HEK293 (cell line): ENCODE data around the gene PLXNA2.

Experiments
- CTCF ChIA-PET: fragments of 350-600 bp; formaldehyde crosslinking; extraction: SDS; loops from one replicate; lab custom pipeline; 2021; ENCODE audit warnings: antibody characterized with exemption; lab: Yijun Ruan, JAX
- POLR2A ChIA-PET: fragments of 300-600 bp; formaldehyde crosslinking; extraction: SDS; loops from one replicate; lab custom pipeline; 2020; ENCODE audit warnings: antibody characterized with exemption, inconsistent platforms; lab: Yijun Ruan, JAX
- H3K27ac ChIP-seq: fragments of 200-500 bp; sonication (Bioruptor generic); 2 replicates; pipeline ENCODE4 v1.5.1; 2014; ENCODE audit warnings: low read depth, low read length, control low read depth, inconsistent platforms; ENCODE audit errors: extremely low read depth
- H3K36me3 ChIP-seq, 2 experiments: fragments of 200-500 bp in 1 of 2; sonication (Bioruptor generic) in 1 of 2; 1 replicate in 1 of 2; 2 replicates in 1 of 2; pipeline ENCODE4 v1.5.1; 2014 to 2017; ENCODE audit warnings: inconsistent platforms in 2 of 2, low read length in 2 of 2; ENCODE audit not compliant: control insufficient read depth in 2 of 2, insufficient read depth in 1 of 2
- H3K4me1 ChIP-seq: fragments of 200-500 bp; sonication (Bioruptor generic); 2 replicates; pipeline ENCODE4 v1.5.1; 2014; ENCODE audit warnings: mild to moderate bottlenecking, low read length, inconsistent platforms; ENCODE audit not compliant: control insufficient read depth, insufficient read depth
- H3K4me3 ChIP-seq: 2 replicates; pipeline ENCODE4 v1.5.1; 2011; ENCODE audit warnings: low read depth, mild to moderate bottlenecking, control low read depth, low read length, moderate library complexity
- H3K9me3 ChIP-seq: fragments of 200-500 bp; sonication (Bioruptor generic); 2 replicates; pipeline ENCODE4 v1.5.1; 2014; ENCODE audit warnings: low read depth, low read length, inconsistent platforms; ENCODE audit not compliant: control insufficient read depth, insufficient read depth
- GFI1B ChIP-seq: fragments of 450-650 bp; formaldehyde crosslinking; IDR thresholded peaks from 2 replicates; pipeline ENCODE4 v1.5.1; 2016; ENCODE audit warnings: missing biosample characterization, missing genetic modification characterization
- MEIS1 ChIP-seq: sonication (generic); formaldehyde crosslinking; IDR thresholded peaks from 2 replicates; pipeline ENCODE4 v1.8.1; 2022; ENCODE audit warnings: missing genetic modification reagents, mild to moderate bottlenecking, borderline replicate concordance
- MZF1 ChIP-seq: fragments of 450-650 bp; formaldehyde crosslinking; IDR thresholded peaks from 2 replicates; pipeline ENCODE4 v1.5.1; 2017; ENCODE audit warnings: missing biosample characterization, missing genetic modification characterization, borderline replicate concordance
- SCRT2 ChIP-seq: fragments of 450-650 bp; formaldehyde crosslinking; IDR thresholded peaks from 2 replicates; pipeline ENCODE4 v1.5.1; 2016; ENCODE audit warnings: missing biosample characterization, missing genetic modification characterization
- ZBTB21 ChIP-seq: fragments of 450-650 bp; formaldehyde crosslinking; IDR thresholded peaks from 2 replicates; pipeline ENCODE4 v1.5.1; 2017; ENCODE audit warnings: missing biosample characterization, missing genetic modification characterization
- ZNF10 ChIP-seq: fragments of 450-650 bp; formaldehyde crosslinking; IDR thresholded peaks from 2 replicates; pipeline ENCODE4 v1.5.1; 2017; ENCODE audit warnings: missing biosample characterization, missing genetic modification characterization
- ZNF140 ChIP-seq: fragments of 450-650 bp; formaldehyde crosslinking; IDR thresholded peaks from 2 replicates; pipeline ENCODE4 v1.5.1; 2016; ENCODE audit warnings: missing biosample characterization, missing genetic modification characterization
- ZNF24 ChIP-seq: fragments of 450-650 bp; formaldehyde crosslinking; IDR thresholded peaks from 2 replicates; pipeline ENCODE4 v1.5.1; 2016; ENCODE audit warnings: missing biosample characterization, missing genetic modification characterization
- ZNF394 ChIP-seq: fragments of 450-650 bp; formaldehyde crosslinking; IDR thresholded peaks from 2 replicates; pipeline ENCODE4 v1.5.1; 2016; ENCODE audit warnings: missing biosample characterization, missing genetic modification characterization, mild to moderate bottlenecking, moderate library complexity, borderline replicate concordance
- ZNF544 ChIP-seq: fragments of 450-650 bp; formaldehyde crosslinking; IDR thresholded peaks from 2 replicates; pipeline ENCODE4 v1.5.0; 2017; ENCODE audit warnings: missing biosample characterization, missing genetic modification characterization
- ZNF596 ChIP-seq: fragments of 450-650 bp; IDR thresholded peaks from 2 replicates; pipeline ENCODE4 v1.5.0; 2018; ENCODE audit warnings: missing biosample characterization, mild to moderate bottlenecking, missing genetic modification characterization, moderate library complexity
- ZNF623 ChIP-seq: fragments of 450-650 bp; formaldehyde crosslinking; IDR thresholded peaks from 2 replicates; pipeline ENCODE4 v1.5.1; 2016; ENCODE audit warnings: missing biosample characterization, missing genetic modification characterization
- ZSCAN16 ChIP-seq: fragments of 450-650 bp; formaldehyde crosslinking; IDR thresholded peaks from 2 replicates; pipeline ENCODE4 v1.5.1; 2016; ENCODE audit warnings: missing biosample characterization, missing genetic modification characterization
- TF ChIP-seq, protein P1 (sequence below): fragments of 450-650 bp; IDR thresholded peaks from 2 replicates; pipeline ENCODE4 v1.5.1; 2018; ENCODE audit warnings: missing biosample characterization, missing genetic modification characterization
- TF ChIP-seq, protein P2 (sequence below): fragments of 450-650 bp; formaldehyde crosslinking; IDR thresholded peaks from 2 replicates; pipeline ENCODE4 v1.5.1; 2016; ENCODE audit warnings: missing biosample characterization, missing genetic modification characterization, low read depth
- TF ChIP-seq, protein P3 (sequence below): fragments of 450-650 bp; formaldehyde crosslinking; IDR thresholded peaks from 2 replicates; pipeline ENCODE4 v1.5.1; 2017; ENCODE audit warnings: missing biosample characterization, missing genetic modification characterization
- TF ChIP-seq, protein P4 (sequence below): fragments of 450-650 bp; formaldehyde crosslinking; IDR thresholded peaks from 2 replicates; pipeline ENCODE4; 2016; ENCODE audit warnings: missing biosample characterization, missing genetic modification characterization
- TF ChIP-seq, protein P5 (sequence below): IDR thresholded peaks from 2 replicates; pipeline ENCODE4 v1.6.1; 2011; ENCODE audit warnings: mild to moderate bottlenecking, low read depth, low read length, borderline replicate concordance
- TF ChIP-seq, protein P6 (sequence below): fragments of 450-650 bp; formaldehyde crosslinking; IDR thresholded peaks from 2 replicates; pipeline ENCODE4 v1.5.1; 2016; ENCODE audit warnings: missing biosample characterization, missing genetic modification characterization

Gene PLXNA2

DNA sequence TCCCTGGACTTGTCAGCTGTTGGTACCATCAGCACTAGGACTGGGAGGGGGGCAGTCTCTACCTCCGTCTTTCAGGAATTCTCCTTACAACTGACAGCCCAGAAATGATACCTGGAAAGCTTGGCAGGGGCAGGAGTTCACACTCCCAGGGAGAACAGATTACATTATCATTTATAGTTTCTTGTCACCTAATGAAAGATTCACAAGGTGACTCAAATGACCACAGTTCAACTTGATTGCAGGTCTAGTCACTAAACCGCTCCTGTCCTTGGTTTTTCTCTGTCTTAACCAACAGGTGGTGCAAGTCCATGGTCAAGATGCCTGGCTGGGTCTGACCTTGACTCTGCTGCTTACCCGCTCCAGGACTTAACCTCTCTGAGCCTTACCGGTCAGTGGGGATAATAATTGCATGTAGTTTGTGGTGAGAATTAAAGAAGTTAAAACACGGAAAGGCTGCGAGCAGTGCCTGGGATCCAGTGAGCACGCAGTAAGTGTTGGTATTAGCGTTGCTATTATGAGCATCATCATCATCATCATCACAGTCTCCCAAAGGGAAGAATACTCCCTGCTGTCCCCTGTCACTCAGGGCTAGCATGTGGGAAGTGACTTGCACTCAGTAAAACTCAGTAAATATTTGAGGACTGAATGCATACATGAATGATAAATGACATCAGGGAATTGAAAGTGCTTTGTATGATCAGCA, 207.9 kb downstream of the PLXNA2 start:
- Histone ChIP-seq H3K4me1 (no peaks in the 10 kb centered on the region), H3K9me3 (no peaks in the 10 kb centered on the region), H3K4me3 (no peak overlapping the region), H3K36me3 (peaks cover 0 to 58% of the 10 kb centered on the region in 2 experiments; a peak in 1 of 3 replicates), H3K27ac (no peak overlapping the region)
- no peak for TF ChIP-seq ZNF140 (tag by site-specific recombination)
- TF ChIP-seq, protein P1, sequence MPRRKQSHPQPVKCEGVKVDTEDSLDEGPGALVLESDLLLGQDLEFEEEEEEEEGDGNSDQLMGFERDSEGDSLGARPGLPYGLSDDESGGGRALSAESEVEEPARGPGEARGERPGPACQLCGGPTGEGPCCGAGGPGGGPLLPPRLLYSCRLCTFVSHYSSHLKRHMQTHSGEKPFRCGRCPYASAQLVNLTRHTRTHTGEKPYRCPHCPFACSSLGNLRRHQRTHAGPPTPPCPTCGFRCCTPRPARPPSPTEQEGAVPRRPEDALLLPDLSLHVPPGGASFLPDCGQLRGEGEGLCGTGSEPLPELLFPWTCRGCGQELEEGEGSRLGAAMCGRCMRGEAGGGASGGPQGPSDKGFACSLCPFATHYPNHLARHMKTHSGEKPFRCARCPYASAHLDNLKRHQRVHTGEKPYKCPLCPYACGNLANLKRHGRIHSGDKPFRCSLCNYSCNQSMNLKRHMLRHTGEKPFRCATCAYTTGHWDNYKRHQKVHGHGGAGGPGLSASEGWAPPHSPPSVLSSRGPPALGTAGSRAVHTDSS (tag by site-specific recombination), result peak; percentile 57
- peak; percentile 35; the same call in 1 of the 2 replicates for TF ChIP-seq SCRT2 (tag by site-specific recombination)
- TF ChIP-seq, protein P2, sequence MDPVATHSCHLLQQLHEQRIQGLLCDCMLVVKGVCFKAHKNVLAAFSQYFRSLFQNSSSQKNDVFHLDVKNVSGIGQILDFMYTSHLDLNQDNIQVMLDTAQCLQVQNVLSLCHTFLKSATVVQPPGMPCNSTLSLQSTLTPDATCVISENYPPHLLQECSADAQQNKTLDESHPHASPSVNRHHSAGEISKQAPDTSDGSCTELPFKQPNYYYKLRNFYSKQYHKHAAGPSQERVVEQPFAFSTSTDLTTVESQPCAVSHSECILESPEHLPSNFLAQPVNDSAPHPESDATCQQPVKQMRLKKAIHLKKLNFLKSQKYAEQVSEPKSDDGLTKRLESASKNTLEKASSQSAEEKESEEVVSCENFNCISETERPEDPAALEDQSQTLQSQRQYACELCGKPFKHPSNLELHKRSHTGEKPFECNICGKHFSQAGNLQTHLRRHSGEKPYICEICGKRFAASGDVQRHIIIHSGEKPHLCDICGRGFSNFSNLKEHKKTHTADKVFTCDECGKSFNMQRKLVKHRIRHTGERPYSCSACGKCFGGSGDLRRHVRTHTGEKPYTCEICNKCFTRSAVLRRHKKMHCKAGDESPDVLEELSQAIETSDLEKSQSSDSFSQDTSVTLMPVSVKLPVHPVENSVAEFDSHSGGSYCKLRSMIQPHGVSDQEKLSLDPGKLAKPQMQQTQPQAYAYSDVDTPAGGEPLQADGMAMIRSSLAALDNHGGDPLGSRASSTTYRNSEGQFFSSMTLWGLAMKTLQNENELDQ, result no peak
- CTCF ChIA-PET, result interaction anchor here (0.6 to 1.7 kb wide), 7 partner anchors 11 to 443 kb away, joined by 3 to 6 read pairs (median 3); no protein-coding TSS in a partner anchor
- POLR2A ChIA-PET, result no interaction called here

DNA sequence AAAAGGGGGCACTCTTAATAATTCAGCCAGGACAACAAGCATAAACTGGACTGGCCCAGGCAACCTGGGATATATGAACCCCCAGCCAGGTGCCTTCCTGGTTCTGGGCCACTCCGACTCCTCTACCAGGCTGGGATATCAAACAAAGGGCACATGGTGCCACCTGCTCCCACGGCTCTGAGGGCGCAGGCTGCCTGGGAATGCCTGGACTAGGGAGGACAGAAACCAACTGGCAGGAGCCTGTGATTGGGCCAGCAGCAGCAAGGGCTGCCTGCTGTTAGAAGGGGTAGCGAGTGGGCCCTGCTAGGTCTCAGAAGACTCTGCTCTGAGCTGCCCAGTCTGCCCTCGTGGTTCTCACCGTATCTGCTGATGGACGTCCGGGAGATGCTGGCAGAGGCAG, 210.0 kb downstream of the PLXNA2 start:
- ChIA-PET POLR2A (no interaction called here), CTCF (interaction anchor here (1.4 to 1.7 kb wide), 3 partner anchors 12 to 211 kb away, joined by 4 to 10 read pairs (median 6); partner anchors contain the start of gene PLXNA2)
- Histone ChIP-seq H3K27ac (no peak overlapping the region), H3K36me3 (peaks cover 0 to 54% of the 10 kb centered on the region in 2 experiments; a peak in 1 of 3 replicates), H3K9me3 (no peaks in the 10 kb centered on the region), H3K4me3 (no peak overlapping the region), H3K4me1 (no peaks in the 10 kb centered on the region)
- TF ChIP-seq ZBTB21 (tag by site-specific recombination), result no peak
- TF ChIP-seq, protein P3, sequence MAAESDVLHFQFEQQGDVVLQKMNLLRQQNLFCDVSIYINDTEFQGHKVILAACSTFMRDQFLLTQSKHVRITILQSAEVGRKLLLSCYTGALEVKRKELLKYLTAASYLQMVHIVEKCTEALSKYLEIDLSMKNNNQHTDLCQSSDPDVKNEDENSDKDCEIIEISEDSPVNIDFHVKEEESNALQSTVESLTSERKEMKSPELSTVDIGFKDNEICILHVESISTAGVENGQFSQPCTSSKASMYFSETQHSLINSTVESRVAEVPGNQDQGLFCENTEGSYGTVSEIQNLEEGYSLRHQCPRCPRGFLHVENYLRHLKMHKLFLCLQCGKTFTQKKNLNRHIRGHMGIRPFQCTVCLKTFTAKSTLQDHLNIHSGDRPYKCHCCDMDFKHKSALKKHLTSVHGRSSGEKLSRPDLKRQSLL (tag by site-specific recombination), result no peak

DNA sequence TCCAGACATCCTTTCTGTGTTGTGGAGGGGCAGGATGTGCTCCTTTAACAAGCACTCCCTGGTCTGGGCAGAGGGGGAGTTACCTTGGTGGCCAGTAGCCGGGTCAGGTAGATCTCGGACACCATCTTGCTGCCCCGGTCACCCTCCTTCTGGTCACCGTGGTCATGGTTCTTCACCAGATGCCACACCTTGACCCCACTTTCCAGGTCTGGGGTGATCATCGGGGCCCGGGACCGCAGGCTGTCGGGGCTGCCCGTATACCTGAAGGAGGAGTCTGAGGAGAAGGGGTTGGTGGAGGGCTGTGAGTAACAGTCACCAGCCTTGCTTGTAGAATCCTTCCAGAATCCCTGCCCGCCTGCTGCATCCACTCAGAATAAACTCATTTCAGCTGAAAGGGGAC, 210.9 kb downstream of the PLXNA2 start:
- POLR2A ChIA-PET, result no interaction called here
- Histone ChIP-seq H3K4me3 (no peak overlapping the region), H3K9me3 (no peaks in the 10 kb centered on the region), H3K4me1 (no peaks in the 10 kb centered on the region), H3K27ac (no peak overlapping the region), H3K36me3 (peaks cover 0 to 51% of the 10 kb centered on the region in 2 experiments; a peak in 1 of 3 replicates)
- CTCF ChIA-PET, result no interaction called here
- TF ChIP-seq ZNF10 (no peak), ZNF596 (no peak), ZNF24 (tag by site-specific recombination) (no peak), MEIS1 (CRISPR knock-in tag) (no peak), GFI1B (tag by site-specific recombination) (no peak), ZSCAN16 (tag by site-specific recombination) (no peak), MZF1 (no peak), ZNF544 (no peak), ZNF623 (tag by site-specific recombination) (no peak), ZNF394 (no peak)
- TF ChIP-seq, protein P4, sequence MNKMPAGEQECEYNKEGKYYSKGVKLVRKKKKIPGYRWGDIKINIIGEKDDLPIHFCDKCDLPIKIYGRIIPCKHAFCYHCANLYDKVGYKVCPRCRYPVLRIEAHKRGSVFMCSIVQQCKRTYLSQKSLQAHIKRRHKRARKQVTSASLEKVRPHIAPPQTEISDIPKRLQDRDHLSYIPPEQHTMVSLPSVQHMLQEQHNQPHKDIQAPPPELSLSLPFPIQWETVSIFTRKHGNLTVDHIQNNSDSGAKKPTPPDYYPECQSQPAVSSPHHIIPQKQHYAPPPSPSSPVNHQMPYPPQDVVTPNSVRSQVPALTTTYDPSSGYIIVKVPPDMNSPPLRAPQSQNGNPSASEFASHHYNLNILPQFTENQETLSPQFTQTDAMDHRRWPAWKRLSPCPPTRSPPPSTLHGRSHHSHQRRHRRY (tag by site-specific recombination), result no peak
- TF ChIP-seq, protein P5, sequence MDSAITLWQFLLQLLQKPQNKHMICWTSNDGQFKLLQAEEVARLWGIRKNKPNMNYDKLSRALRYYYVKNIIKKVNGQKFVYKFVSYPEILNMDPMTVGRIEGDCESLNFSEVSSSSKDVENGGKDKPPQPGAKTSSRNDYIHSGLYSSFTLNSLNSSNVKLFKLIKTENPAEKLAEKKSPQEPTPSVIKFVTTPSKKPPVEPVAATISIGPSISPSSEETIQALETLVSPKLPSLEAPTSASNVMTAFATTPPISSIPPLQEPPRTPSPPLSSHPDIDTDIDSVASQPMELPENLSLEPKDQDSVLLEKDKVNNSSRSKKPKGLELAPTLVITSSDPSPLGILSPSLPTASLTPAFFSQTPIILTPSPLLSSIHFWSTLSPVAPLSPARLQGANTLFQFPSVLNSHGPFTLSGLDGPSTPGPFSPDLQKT, result no peak
- TF ChIP-seq, protein P6, sequence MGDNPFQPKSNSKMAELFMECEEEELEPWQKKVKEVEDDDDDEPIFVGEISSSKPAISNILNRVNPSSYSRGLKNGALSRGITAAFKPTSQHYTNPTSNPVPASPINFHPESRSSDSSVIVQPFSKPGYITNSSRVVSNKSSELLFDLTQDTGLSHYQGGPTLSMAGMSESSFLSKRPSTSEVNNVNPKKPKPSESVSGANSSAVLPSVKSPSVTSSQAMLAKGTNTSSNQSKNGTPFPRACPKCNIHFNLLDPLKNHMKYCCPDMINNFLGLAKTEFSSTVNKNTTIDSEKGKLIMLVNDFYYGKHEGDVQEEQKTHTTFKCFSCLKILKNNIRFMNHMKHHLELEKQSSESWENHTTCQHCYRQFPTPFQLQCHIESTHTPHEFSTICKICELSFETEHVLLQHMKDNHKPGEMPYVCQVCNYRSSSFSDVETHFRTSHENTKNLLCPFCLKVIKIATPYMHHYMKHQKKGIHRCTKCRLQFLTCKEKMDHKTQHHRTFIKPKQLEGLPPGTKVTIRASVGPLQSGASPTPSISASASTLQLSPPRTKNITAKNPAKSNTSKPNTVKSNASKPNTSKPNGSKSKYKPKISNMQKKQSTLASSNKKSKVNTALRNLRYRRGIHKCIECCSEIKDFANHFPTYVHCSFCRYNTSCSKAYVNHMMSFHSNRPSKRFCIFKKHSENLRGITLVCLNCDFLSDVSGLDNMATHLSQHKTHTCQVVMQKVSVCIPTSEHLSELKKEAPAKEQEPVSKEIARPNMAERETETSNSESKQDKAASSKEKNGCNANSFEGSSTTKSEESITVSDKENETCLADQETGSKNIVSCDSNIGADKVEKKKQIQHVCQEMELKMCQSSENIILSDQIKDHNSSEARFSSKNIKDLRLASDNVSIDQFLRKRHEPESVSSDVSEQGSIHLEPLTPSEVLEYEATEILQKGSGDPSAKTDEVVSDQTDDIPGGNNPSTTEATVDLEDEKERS (tag by site-specific recombination), result no peak
